OCI-LY3 (cell line): ENCODE measurements around the gene SMIM28.

Experiments used
- EZH2phosphoT487 ChIP-seq: fragments of 200-600 bp; shearing (Covaris generic); IDR thresholded peaks from 2 replicates; pipeline ENCODE4 v1.6.1; 2018; ENCODE audit warnings: antibody characterized with exemption, mixed run types, low read depth
- TF ChIP-seq, protein P1 (sequence below): fragments of 200-600, 300-600 bp; sonication (generic); IDR thresholded peaks from 2 replicates; pipeline ENCODE4 v1.5.1; 2014; ENCODE audit warnings: antibody characterized with exemption, low read length, low read depth

DNA sequence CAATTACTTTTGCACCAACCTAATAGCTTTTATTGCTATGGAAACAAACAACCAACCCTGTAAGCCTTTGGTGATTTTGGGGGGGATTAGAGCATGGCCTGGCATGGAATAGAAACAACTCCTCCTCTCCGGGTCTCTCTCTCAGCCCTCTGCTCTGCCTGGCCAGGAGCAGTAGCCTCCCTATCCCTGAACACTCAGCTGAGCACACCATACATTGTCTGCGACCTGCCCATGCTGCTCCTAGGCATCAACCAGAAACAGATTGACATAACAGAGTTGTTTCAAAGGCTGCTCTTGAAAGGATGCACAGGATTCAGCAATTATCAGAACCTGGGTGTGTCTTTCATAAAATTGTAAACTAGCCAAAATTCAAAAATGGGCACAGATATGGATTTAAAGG is 29.8 kb upstream of the SMIM28 start:
- TF ChIP-seq, protein P1, sequence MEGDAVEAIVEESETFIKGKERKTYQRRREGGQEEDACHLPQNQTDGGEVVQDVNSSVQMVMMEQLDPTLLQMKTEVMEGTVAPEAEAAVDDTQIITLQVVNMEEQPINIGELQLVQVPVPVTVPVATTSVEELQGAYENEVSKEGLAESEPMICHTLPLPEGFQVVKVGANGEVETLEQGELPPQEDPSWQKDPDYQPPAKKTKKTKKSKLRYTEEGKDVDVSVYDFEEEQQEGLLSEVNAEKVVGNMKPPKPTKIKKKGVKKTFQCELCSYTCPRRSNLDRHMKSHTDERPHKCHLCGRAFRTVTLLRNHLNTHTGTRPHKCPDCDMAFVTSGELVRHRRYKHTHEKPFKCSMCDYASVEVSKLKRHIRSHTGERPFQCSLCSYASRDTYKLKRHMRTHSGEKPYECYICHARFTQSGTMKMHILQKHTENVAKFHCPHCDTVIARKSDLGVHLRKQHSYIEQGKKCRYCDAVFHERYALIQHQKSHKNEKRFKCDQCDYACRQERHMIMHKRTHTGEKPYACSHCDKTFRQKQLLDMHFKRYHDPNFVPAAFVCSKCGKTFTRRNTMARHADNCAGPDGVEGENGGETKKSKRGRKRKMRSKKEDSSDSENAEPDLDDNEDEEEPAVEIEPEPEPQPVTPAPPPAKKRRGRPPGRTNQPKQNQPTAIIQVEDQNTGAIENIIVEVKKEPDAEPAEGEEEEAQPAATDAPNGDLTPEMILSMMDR, result no peak
- no peak for TF ChIP-seq EZH2phosphoT487
